GF-D8 (cell line): ENCODE measurements around the gene TMEM107.

ENCODE experiments used
- DNase-seq: peaks from one replicate; lab custom pipeline; 2025; lab: John Stamatoyannopoulos, UW

Gene TMEM107

DNA sequence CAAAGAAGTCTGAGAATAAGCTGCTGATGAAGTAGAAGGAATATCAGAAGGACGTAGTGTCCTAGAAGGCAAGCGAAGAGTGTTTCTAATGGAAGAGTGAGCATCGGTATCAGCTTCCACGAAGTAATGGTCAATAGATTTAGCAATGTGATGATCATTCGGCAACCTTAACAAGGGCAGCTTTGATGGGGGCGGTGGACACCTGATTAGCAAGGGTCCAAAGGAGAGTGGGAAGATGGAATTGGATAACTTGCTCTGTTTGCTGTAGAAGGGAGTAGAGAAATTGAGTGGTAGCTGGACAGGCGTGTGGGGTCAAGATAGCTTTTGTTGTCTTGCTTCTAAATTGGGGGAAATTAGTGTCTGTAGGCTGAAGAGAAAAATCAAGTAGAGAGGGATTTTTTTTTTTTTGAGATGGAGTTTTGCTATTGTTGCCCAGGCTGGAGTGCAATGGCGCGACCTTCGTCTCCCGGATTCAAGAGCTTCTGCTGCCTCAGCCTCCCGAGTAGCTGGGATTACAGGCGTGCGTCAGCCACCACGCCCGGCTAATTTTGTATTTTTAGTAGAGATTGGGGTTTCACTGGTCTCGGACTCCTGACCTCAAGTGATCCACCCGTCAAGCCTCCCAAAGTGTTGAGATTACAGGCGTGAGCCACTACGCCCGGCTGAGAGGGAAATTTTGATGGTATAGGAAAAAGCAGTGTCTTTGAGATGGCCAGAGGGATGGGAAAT lies 38.4 kb downstream of the TMEM107 start:
- DNase-seq, result no peak

DNA sequence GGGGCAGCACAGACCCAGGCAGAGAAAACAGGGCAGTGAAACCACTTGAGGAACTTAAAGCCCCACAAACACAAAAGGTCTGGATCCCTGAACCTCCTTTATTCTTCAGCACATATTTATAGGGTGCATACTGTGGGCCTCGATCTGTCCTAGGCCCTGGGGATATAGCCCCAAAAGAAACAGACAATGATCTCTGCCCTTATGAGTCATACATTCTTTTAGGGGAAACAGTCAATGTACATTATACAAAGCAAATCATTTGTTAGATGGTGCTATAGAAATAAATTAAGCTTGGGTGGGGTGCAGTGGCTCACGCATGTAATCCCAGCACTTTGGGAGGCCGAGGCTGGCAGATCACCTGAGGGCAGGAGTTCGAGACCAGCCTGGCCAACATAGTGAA lies 42.2 kb downstream of the TMEM107 start:
- no peak for DNase-seq

DNA sequence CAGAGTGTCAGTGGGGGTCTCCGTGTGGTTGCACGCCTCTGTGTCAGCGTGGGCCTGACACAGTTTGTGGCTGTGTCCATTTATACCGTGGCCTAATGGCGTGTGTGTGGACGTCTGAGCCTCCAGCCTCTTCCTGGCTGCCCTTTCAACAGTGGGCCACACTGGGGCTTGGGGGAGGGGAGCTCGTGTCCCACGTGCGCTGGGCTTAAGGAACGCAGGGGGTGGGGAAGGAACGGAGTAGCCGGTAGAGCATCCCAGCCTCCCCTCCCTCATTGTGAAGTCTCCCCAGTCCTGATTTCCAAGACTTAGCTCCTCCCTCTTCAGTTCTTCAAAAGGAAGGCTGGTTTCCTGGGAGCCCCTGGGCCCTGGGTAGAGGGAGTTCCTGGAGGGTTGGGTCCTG lies 42.8 kb downstream of the TMEM107 start:
- no peak for DNase-seq

DNA sequence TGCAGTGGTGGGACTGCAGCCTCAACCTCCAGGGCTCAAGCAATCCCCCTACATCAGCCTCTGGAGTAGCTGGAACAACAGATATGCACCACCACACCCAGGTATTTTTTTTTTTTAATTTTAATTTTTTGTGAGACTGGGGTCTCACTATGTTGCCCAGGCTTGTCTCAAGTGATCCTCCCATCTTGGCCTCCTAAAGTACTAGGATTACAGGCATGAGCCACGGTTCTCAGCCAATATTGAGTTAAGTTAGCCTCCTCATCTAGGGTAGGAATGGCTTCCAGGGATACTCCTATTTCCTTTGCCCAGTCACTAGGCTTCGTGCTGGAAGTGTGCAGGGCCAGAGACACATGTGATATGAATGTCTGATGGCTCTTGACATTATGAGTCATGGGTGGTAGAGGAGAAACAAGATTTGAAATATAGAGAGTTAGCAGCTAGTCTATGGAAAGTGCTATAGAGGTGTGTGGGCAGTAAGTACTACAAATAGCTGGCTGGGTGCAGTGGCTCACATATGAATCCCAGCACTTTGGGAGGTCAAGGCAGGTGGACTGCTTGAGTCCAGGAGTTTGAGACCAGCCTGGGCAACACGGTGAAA lies 44.2 kb downstream of the TMEM107 start:
- DNase-seq, result no peak

DNA sequence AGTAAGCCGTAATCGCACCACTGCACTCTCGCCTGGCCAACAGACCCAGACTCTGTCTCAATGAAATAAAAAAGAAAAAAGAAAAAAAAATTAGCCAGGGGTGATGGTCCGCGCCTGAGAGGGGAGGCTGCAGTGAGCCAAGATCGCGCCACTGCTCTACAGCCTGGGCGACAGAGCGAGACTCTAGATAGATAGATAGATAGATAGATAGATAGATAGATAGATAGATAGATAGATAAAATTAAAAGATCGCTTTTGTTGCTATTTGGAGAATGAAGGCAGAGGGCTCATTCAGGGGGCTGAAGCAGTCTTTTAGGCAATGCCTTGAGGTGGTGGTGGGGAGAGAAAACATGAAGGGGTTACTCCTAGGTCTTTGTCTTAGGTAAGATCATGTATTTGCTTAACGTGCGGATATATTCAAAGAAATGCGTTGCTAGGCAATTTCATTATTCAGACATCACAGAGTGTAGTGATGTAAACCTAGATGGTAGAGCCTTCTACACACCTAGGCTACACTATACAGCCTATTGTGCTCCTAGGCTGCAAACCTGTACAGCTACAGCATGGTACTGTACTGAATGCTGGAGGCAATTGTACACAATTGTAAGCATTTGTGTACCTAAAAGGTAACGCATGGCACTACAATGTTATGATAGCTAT lies 47.9 kb downstream of the TMEM107 start:
- DNase-seq, result no peak

DNA sequence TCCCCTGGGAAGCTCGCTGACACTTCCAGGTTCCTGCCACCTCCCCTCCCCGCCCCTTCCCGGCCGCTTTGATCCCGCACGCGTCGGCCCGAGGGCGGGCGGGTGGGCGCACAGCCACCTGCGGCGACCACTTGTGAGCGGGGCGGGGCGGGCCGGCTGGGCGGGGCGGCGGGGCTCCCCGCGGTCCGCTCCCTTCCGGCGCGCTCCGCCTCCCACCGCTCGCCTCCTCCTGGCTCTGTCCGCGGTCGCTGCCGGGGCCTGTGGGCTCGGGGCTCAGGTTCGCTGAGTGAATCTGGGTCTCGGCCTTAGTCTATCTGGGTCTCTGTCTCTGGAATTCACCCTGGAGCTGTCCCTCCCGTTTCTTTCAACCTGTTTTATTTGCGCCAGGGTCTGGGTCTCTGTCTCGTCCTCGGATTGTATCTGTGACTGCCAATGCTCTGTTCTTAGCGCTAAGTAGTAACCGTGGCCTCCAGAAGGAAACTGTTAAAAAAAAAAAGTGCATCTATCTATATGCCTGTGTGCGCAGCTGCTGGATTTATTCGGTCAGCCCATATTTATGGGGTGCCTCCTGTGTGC lies 49.6 kb downstream of the TMEM107 start:
- DNase-seq, result no peak

DNA sequence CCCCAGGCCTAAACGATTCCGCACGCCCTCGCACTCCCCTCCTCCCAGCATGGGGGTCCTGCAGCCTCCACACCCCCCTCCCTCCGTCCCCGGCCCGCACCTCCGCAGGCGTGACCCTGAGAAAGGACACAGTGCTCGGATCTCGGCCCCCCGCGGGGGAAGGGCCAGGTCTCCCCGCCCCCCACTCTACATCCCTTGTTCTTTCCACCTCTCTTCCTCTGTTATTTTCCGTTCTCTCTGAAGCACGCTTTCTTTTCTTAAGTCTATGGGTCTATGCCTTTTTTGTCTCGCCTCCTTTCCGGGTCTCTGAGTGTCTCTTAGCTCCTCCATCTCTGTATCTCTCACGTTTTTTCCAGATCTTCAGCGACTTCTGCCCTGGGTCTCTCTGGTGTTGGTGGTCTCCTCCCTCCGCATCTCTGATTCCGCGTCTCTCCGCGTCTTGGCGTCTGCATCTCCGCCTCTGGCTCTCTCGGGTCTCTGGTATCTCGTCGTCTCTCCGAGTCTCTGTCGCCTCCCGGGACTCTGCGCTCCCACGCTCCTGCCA lies 50.2 kb downstream of the TMEM107 start:
- DNase-seq, result no peak

DNA sequence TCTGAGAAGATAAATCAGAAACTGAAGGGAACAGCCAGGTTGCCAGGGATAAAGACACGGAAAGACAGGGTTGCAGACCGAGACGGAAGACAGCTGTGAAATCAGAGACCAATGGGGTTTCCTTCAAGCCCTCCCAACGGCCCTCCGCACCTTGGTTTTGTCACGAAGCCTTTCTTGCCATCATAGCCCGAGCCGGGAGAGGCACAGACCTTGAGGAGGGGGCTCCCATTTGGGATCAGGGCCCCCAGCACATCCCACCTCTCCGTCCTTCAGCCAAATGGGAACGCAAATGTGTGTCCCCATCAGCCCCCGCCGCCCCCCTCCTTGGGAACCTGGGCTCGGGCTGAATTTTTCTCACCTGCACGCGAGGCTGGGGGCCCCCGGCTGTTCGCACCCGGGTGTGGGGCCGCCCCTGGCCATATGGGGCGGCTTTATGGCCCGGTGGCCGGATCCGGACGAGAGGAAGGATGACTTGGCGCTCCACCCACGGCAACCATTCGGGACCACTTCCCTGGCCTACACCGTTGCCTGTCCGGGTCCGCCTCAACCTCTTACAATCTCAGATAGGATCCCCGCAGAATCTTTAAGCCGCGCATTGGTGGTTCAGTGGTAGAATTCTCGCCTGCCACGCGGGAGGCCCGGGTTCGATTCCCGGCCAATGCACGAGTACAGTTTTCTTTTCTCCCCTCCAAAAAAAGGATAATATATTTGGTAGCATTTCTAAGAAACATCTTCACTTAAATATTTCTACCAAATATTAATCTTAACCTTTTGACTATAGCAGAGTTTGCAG lies 50.8 kb downstream of the TMEM107 start:
- DNase-seq, result no peak

DNA sequence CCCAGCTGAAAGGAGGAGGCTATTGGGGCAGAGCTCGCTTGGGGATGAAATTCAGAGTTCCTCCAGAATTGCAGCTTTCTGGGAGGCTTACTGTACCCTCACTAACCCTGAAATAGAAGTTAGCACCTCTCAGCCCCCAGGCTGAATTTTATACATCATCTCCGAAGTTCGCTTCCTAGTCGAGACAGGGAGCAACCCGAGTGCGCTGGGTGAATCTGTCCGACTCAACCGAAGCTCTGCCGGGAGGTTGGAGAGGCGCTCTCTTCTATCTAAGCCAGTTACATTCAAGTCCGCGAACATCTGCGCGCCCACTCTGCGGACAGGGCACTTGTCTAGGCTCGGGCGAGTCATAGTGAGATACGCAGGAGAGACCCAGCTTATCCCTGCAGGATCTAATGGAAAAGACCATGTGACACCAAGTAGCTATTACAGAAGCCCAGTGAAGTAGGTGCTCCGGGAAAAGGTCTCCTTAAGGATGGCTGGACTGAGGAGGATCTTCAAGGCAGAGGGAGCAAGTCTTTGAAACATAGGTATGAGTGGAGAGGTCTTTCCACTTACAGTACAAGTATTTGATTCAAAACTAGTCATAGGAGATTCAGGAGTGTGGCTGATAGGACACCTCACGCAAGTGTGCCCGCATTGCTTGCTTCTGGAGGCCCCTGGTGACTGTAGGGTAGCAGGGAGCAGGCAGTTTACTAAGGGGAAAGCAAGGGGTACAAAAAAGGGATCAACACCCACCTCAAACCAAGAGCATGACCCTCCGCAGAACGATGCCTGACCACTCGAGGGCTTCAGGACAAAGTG lies 51.6 kb downstream of the TMEM107 start:
- no peak for DNase-seq

DNA sequence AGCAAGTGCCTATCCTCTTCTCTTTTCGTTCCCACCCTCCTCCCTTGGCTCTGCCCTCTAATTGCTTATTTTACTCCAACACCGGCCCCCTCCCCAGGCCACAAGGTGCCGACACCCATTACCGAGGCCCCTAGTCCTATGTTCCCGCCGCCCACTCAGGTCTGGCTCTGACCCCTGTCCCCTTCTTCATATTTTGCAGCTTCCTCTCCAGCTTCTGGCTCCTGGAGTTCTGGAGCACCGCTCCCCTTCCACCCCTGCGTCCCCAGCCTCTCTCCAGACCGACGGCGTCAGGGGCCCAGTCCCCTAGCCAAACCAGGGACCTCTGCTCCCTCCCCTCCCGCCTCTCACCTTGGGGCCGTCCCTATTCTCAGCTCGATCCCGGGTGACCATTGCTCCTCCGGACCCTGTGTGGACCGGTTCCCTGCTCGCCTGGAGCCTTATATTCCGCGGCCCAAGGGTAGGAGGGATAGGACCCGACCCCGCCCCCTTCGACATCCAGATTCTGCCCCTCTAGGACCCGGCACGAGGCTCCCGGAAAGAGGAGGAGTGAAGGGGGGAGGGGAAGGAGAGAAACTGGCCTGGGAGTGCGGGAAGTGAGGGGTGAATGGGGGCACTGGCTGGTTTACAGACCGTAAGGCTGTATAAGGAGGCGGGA lies 52.4 kb downstream of the TMEM107 start, which contains the start of gene HES7:
Gene HES7 (minus strand): TSS at position 412 of the 655 bp plus-strand sequence. CDS start 22 bp downstream, at position 390.
- DNase-seq, result no peak

DNA sequence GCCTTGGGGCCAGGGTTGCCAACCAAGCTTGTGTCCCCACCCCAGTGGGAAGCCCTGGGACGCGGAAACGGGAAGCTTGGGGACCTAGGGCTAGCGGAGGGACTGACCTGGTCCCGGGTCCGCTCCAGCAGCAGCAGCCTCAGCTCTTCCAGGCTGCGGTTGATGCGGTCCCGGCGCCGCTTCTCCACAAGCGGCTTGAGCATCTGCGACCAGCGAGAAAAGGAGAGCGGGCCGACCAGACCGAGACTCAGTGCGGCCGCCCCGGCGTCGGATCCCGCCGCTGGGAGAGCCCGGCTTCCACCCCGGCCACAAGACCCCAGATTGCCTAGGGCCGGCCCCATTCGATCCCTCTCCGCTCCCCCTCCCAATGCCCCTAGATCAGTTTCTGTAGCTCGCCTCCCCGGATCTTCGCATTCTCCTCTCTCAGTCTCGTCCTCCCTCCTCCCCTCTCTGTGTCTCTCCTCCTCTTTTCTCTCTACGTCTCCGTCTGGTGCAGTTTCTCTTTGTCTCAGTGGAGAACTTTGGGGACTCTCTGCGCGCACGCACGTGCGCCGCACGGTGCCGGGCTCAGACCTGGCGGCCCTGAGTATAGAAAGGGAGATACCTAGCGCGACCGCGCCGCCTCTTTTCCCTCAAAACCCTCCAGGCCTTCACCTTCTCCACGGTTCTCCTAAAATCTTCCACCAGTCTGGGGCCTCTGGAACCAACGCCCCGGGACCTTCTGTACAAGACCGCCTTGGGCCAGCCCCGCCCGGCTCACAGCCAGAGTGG lies 53.1 kb downstream of the TMEM107 start:
- DNase-seq, result no peak
